Measurements from ENCODE around the gene SEMA3E. TPM values are rescaled to one million over a fixed set of nuclear protein-coding genes. Genes with fewer than 3 reads are reported as not detected.

Gene SEMA3E
- total RNA-seq, 1 experiment from 2014 or later, result 7.3 TPM

DNA sequence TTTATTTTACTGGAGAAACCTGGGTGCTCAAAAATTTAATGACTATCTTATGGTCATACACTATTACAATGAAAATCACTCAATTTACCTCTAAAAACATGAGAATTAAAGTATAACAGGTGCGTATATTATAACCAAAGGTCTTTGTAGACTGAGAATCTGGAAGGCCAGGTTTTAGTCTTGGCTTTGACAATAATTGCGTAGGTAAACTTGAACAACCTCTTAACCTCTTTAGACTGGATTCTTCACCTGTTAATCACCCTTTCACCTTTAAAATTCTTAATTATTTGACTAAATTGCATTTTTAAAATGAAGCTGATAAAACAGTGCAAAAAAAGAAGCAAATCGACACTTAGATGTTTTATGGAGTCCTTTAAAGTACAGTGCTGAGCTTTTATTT lies 156.1 kb downstream of the SEMA3E start:
- no peaks in the 10 kb centered on the region for H3K9me3 ChIP-seq (ENCODE audit: control insufficient read depth, insufficient read depth, low read depth, low read length)
- in situ Hi-C loops (cut with HindIII; ENCODE audit: low pct_unique_long_range_greater_than_20kb, low sequenced_read_pairs) (no loop called here), intact Hi-C loops (cut with micrococcal nuclease; ENCODE audit: unreplicated experiment) (no loop called here)
- POLR2A ChIA-PET, result no interaction called here
- H3K27ac ChIP-seq (ENCODE audit: low read length), result no peak overlapping the region
- no peak for TF ChIP-seq SIN3A (IDR thresholded peaks at IDR 0.05; ENCODE audit: borderline replicate concordance, insufficient read depth, low read depth, low read length)
- no peak for TF ChIP-seq POLR2AphosphoS5 (IDR thresholded peaks at IDR 0.05; ENCODE audit: low read depth, low read length)
- TF ChIP-seq, protein P1, sequence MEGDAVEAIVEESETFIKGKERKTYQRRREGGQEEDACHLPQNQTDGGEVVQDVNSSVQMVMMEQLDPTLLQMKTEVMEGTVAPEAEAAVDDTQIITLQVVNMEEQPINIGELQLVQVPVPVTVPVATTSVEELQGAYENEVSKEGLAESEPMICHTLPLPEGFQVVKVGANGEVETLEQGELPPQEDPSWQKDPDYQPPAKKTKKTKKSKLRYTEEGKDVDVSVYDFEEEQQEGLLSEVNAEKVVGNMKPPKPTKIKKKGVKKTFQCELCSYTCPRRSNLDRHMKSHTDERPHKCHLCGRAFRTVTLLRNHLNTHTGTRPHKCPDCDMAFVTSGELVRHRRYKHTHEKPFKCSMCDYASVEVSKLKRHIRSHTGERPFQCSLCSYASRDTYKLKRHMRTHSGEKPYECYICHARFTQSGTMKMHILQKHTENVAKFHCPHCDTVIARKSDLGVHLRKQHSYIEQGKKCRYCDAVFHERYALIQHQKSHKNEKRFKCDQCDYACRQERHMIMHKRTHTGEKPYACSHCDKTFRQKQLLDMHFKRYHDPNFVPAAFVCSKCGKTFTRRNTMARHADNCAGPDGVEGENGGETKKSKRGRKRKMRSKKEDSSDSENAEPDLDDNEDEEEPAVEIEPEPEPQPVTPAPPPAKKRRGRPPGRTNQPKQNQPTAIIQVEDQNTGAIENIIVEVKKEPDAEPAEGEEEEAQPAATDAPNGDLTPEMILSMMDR (IDR thresholded peaks at IDR 0.05), result no peak
- TF ChIP-seq TCF7L2 (IDR thresholded peaks at IDR 0.05; ENCODE audit: low read depth, low read length), result no peak
- TF ChIP-seq, protein P2, sequence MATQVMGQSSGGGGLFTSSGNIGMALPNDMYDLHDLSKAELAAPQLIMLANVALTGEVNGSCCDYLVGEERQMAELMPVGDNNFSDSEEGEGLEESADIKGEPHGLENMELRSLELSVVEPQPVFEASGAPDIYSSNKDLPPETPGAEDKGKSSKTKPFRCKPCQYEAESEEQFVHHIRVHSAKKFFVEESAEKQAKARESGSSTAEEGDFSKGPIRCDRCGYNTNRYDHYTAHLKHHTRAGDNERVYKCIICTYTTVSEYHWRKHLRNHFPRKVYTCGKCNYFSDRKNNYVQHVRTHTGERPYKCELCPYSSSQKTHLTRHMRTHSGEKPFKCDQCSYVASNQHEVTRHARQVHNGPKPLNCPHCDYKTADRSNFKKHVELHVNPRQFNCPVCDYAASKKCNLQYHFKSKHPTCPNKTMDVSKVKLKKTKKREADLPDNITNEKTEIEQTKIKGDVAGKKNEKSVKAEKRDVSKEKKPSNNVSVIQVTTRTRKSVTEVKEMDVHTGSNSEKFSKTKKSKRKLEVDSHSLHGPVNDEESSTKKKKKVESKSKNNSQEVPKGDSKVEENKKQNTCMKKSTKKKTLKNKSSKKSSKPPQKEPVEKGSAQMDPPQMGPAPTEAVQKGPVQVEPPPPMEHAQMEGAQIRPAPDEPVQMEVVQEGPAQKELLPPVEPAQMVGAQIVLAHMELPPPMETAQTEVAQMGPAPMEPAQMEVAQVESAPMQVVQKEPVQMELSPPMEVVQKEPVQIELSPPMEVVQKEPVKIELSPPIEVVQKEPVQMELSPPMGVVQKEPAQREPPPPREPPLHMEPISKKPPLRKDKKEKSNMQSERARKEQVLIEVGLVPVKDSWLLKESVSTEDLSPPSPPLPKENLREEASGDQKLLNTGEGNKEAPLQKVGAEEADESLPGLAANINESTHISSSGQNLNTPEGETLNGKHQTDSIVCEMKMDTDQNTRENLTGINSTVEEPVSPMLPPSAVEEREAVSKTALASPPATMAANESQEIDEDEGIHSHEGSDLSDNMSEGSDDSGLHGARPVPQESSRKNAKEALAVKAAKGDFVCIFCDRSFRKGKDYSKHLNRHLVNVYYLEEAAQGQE (IDR thresholded peaks at IDR 0.05; ENCODE audit: insufficient read depth in 1 of 2, low read depth in 2 of 2, low read length in 1 of 2), result no peak
- H3K27me3 ChIP-seq (ENCODE audit: control insufficient read depth, insufficient read depth, low read length), result no peaks in the 10 kb centered on the region
- H3K36me3 ChIP-seq (ENCODE audit: control insufficient read depth, insufficient read depth, low read length), result no peaks in the 10 kb centered on the region
- CTCF ChIA-PET, result no interaction called here
- no peak overlapping the region for H3K4me3 ChIP-seq (ENCODE audit: low read depth in 2 of 2, low read length in 2 of 2)
- DNase-seq (ENCODE audit: low read depth, low spot score) (no peak), ATAC-seq (no peak)
- H3K4me1 ChIP-seq (ENCODE audit: control insufficient read depth, insufficient read depth, low read length), result no peaks in the 10 kb centered on the region
- no TSS peak for BruUV-seq (replicated peaks)

DNA sequence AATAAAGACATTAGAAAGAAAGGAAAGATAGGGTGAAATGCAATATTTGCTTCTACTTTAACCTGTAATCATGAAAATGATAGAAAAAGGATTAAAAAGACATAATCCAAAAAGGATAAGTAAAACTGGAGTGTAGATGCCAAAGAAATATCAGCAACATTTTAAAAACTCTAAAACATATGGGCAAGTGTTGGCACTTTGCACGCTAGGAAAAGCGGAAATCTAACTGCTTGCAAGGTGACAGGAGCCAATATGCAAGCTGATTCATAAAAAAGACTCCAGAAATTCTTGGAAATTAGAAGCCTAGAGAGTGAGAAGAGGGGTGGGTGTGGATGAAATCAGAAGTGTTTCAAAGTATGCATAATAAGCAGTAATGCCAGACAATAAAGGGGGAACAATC lies 161.1 kb downstream of the SEMA3E start:
- intact Hi-C loops (cut with micrococcal nuclease; ENCODE audit: unreplicated experiment), result no loop called here

More for the DNA sequence above, 161.1 kb downstream of the SEMA3E start:
- no peak overlapping the region for H3K27ac ChIP-seq (ENCODE audit: low read length)
- no TSS peak for BruUV-seq (replicated peaks)
- ChIA-PET CTCF (no interaction called here), POLR2A (no interaction called here)
- no peaks in the 10 kb centered on the region for H3K4me1 ChIP-seq (ENCODE audit: control insufficient read depth, insufficient read depth, low read length)
- no peak for DNase-seq (ENCODE audit: low read depth, low spot score)
- no peaks in the 10 kb centered on the region for H3K9me3 ChIP-seq (ENCODE audit: control insufficient read depth, insufficient read depth, low read depth, low read length)
- H3K36me3 ChIP-seq (ENCODE audit: control insufficient read depth, insufficient read depth, low read length), result no peaks in the 10 kb centered on the region
- in situ Hi-C loops (cut with HindIII; ENCODE audit: low pct_unique_long_range_greater_than_20kb, low sequenced_read_pairs), result no loop called here
- no peak overlapping the region for H3K4me3 ChIP-seq (ENCODE audit: low read depth in 2 of 2, low read length in 2 of 2)
- H3K27me3 ChIP-seq (ENCODE audit: control insufficient read depth, insufficient read depth, low read length), result no peaks in the 10 kb centered on the region
- TF ChIP-seq TCF7L2 (IDR thresholded peaks at IDR 0.05; ENCODE audit: low read depth, low read length) (no peak), POLR2AphosphoS5 (IDR thresholded peaks at IDR 0.05; ENCODE audit: low read depth, low read length) (no peak), SIN3A (IDR thresholded peaks at IDR 0.05; ENCODE audit: borderline replicate concordance, insufficient read depth, low read depth, low read length) (no peak)
- TF ChIP-seq, protein P1 (IDR thresholded peaks at IDR 0.05), result no peak
- TF ChIP-seq, protein P2 (IDR thresholded peaks at IDR 0.05; ENCODE audit: insufficient read depth in 1 of 2, low read depth in 2 of 2, low read length in 1 of 2), result no peak
- no peak for ATAC-seq

Data from Panc1 (cell line).